ENCODE results near the gene OCIAD2. TPM values are rescaled to one million over a fixed set of nuclear protein-coding genes. Genes with fewer than 3 reads are reported as not detected.
A peak's percentile ranks its signal among the peaks of the same experiment; 100 is the strongest.

The OCIAD2 gene
- total RNA-seq, 1 donor from 2014 or later, result 18.9 TPM

DNA sequence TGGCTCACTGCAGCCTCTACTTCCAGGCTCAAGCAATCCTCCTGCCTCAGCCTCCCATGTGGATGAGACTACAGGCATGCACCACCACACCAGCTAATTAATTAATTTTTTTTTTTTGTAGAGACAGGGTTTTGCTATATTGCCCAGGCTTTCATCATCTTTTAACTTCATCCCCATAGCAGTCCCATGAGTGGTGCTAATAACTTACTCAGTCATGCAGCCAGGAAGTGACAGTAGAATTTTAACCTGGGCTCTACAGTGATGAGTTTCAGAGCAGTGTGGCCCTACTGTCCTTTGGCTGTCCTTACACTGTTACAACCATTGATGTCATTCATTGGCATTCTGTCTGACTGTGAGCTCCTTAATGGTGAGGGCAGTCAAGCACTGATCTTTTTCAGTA, 3.9 kb upstream of the OCIAD2 start:
- intact Hi-C loops (cut with DNase I), result no loop called here
- Histone ChIP-seq H3K4me1 (peaks cover 16% of the 10 kb centered on the region), H3K9me3 (no peaks in the 10 kb centered on the region), H3K4me3 (no peak overlapping the region), H3K27ac (no peak overlapping the region), H3K27me3 (no peaks in the 10 kb centered on the region), H3K36me3 (no peaks in the 10 kb centered on the region)
- no peak for TF ChIP-seq POLR2A (IDR thresholded peaks at IDR 0.05)
- TF ChIP-seq POLR2AphosphoS5 (IDR thresholded peaks at IDR 0.05; ENCODE audit: insufficient read depth in 1 of 2, low read depth in 1 of 2), result no peak
- TF ChIP-seq, protein P1, sequence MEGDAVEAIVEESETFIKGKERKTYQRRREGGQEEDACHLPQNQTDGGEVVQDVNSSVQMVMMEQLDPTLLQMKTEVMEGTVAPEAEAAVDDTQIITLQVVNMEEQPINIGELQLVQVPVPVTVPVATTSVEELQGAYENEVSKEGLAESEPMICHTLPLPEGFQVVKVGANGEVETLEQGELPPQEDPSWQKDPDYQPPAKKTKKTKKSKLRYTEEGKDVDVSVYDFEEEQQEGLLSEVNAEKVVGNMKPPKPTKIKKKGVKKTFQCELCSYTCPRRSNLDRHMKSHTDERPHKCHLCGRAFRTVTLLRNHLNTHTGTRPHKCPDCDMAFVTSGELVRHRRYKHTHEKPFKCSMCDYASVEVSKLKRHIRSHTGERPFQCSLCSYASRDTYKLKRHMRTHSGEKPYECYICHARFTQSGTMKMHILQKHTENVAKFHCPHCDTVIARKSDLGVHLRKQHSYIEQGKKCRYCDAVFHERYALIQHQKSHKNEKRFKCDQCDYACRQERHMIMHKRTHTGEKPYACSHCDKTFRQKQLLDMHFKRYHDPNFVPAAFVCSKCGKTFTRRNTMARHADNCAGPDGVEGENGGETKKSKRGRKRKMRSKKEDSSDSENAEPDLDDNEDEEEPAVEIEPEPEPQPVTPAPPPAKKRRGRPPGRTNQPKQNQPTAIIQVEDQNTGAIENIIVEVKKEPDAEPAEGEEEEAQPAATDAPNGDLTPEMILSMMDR (IDR thresholded peaks at IDR 0.05), result no peak
- no peak for DNase-seq (ENCODE audit: extremely low spot score in 2 of 2)

DNA sequence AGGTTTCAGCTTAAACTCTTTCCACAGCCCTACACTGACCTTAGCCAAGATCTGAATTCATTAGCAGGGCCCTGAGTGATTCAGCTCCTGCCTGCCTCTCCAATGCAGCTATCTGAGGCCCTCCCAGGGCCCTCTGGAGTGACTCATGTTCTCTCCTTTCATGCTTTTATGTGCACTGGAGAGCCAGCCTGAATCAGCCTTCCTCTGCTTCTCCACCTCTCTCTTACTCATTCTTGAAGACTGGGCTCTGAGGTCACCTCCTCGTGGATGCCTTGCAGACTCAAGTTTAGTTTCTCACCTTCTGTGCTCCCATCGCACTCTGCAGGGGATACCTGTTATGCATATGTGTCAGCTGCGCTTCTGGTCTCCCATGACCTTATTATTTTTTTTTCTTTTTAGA, 3.1 kb upstream of the OCIAD2 start:
- Histone ChIP-seq H3K27me3 (no peaks in the 10 kb centered on the region), H3K27ac (no peak overlapping the region), H3K4me1 (peaks cover 16% of the 10 kb centered on the region), H3K9me3 (no peaks in the 10 kb centered on the region), H3K36me3 (no peaks in the 10 kb centered on the region), H3K4me3 (no peak overlapping the region)
- no peak for DNase-seq (ENCODE audit: extremely low spot score in 2 of 2)
- TF ChIP-seq POLR2AphosphoS5 (IDR thresholded peaks at IDR 0.05; ENCODE audit: insufficient read depth in 1 of 2, low read depth in 1 of 2) (peak in 1 of 2 donors; percentile 41), POLR2A (IDR thresholded peaks at IDR 0.05) (no peak)
- TF ChIP-seq, protein P1 (IDR thresholded peaks at IDR 0.05), result no peak
- intact Hi-C loops (cut with DNase I), result no loop called here

DNA sequence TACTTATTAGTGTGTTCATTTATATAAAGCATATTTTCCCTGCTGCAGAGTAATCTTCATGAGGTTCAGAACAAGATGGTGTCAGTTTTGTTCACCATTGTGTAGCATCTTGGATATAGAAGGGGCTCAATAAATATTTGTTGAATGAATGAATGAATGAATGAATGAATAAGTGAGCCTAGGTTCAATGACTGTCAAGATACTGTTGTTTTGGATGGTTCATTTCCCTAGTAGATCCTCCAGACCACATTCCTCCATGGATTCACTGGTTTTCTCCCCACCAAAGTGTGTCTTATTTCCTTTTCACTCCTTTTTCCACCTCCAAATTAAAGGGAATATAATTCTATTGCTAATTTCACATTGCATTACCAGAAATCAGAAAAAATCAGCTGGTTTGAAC, 2.1 kb upstream of the OCIAD2 start:
- Histone ChIP-seq H3K27ac (no peak overlapping the region), H3K27me3 (no peaks in the 10 kb centered on the region), H3K9me3 (no peaks in the 10 kb centered on the region), H3K4me1 (peaks cover 16% of the 10 kb centered on the region), H3K36me3 (no peaks in the 10 kb centered on the region), H3K4me3 (no peak overlapping the region)
- DNase-seq (ENCODE audit: extremely low spot score in 2 of 2), result no peak
- no peak for TF ChIP-seq POLR2A (IDR thresholded peaks at IDR 0.05)
- no peak for TF ChIP-seq POLR2AphosphoS5 (IDR thresholded peaks at IDR 0.05; ENCODE audit: insufficient read depth in 1 of 2, low read depth in 1 of 2)
- TF ChIP-seq, protein P1 (IDR thresholded peaks at IDR 0.05), result no peak
- intact Hi-C loops (cut with DNase I), result no loop called here

DNA sequence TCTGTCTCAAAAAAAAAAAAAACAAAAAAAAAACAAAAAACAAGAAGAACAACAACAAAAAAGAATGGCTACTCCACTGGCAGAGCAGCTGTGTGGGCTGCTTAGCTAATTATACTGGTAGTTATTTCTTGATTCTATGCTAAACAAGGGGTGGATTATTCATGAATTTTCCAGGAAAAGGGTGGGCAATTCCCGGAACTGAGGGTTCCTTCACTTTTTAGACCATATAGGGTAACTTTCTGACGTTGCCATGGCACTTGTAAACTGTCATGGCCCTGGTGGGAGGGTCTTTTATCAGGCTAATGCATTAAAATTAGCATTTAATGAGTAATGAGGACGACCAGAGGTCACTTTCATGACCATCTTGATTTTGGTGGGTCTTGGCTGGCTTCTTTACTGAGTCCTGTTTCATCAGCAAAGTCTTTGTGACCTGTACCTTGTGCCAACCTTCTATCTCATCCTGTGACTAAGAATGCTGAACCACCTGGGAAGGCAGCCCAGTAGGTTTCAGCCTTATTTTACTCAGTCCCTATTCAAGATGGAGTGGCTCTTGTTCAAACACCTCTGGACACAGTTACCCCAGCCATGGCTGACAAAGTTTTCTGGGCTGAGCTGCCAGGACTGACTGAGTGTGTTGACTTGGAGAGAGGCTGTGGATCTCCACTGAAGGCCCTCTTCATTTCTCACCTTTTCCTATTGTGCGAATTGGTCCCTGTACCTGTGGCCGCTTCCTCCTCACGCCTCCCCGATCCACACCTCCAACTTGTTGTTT, 1.3 kb upstream of the OCIAD2 start:
- no peak overlapping the region for H3K4me3 ChIP-seq
- H3K36me3 ChIP-seq, result no peaks in the 10 kb centered on the region
- intact Hi-C loops (cut with DNase I), result no loop called here
- DNase-seq (ENCODE audit: extremely low spot score in 2 of 2), result no peak
- H3K27me3 ChIP-seq, result no peaks in the 10 kb centered on the region
- no peak overlapping the region for H3K27ac ChIP-seq
- peaks cover 16% of the 10 kb centered on the region for H3K4me1 ChIP-seq
- TF ChIP-seq, protein P1 (IDR thresholded peaks at IDR 0.05), result no peak
- TF ChIP-seq POLR2A (IDR thresholded peaks at IDR 0.05) (no peak), POLR2AphosphoS5 (IDR thresholded peaks at IDR 0.05; ENCODE audit: insufficient read depth in 1 of 2, low read depth in 1 of 2) (no peak)
- no peaks in the 10 kb centered on the region for H3K9me3 ChIP-seq

DNA sequence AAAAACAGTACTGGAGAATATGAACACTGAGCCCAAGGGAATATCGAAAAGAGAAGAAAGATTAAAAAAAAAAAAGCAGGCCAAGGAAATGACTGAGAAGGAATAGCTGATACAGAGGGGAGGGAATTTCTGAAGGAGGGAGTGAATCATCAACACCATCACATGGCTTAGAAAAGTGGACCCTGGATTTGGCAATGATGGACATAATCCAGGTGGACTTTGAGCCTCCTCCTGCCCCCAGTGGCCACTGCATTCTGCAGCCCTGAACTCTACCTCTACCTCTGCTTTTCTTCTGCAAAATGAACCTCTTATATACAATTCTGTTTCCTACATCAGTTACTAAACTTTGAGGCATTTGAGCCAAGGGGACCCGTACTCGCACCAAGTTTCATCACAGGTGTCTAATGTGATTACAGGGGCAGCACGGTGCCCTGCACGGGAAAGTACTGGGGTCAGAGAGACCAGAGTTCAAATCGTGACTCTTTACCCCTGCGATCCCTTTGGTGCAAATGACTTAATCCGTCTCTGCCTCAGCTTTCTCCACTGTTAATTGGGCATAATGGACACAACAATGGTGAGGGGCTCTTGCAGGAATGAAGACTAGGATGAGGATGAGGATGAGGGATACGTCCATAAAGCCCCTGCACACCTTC, 1.1 kb downstream of the OCIAD2 start:
- no peak overlapping the region for H3K27ac ChIP-seq
- no peaks in the 10 kb centered on the region for H3K27me3 ChIP-seq
- H3K4me1 ChIP-seq, result peaks cover 16% of the 10 kb centered on the region
- TF ChIP-seq, protein P1 (IDR thresholded peaks at IDR 0.05), result no peak
- TF ChIP-seq POLR2AphosphoS5 (IDR thresholded peaks at IDR 0.05; ENCODE audit: insufficient read depth in 1 of 2, low read depth in 1 of 2) (no peak), POLR2A (IDR thresholded peaks at IDR 0.05) (no peak)
- intact Hi-C loops (cut with DNase I), result no loop called here
- H3K9me3 ChIP-seq, result no peaks in the 10 kb centered on the region
- no peaks in the 10 kb centered on the region for H3K36me3 ChIP-seq
- peak overlapping the region; percentile 78 for H3K4me3 ChIP-seq
- DNase-seq (ENCODE audit: extremely low spot score in 2 of 2), result no peak

All from vagina (tissue), 2 donors.